D721Med (cell line): Measurements from ENCODE around the gene GBE1.

Experiments used
- DNase-seq: peaks from one replicate; pipeline ENCODE4 v3.0.0; 2011; ENCODE audit warnings: low spot score; ENCODE audit not compliant: insufficient read length
- FAIRE-seq: peaks from 2 replicates; lab custom pipeline; 2011; peaks lifted over from hg19 to GRCh38; lab: Jason Lieb, UNC
- CTCF ChIP-seq: IDR thresholded peaks from 2 replicates; pipeline ENCODE4 v1.5.1; 2012; ENCODE audit warnings: mild to moderate bottlenecking, control low read depth; ENCODE audit not compliant: insufficient read depth; ENCODE audit errors: missing control alignments

The GBE1 gene

GRCh38 chr3:81689617-81690016 is 71.8 kb downstream of the GBE1 start:
- FAIRE-seq (no peak), DNase-seq (no peak)
- no peak for TF ChIP-seq CTCF

- FAIRE-seq: no peak
- no peak for DNase-seq
- no peak for TF ChIP-seq CTCF
These were observed 76.6 kb downstream of the GBE1 start for GRCh38 chr3:81684751-81685395.

GRCh38 chr3:81676706-81677456 is 84.6 kb downstream of the GBE1 start:
- FAIRE-seq: no peak
- no peak for TF ChIP-seq CTCF

GRCh38 chr3:81674690-81675089 is 86.8 kb downstream of the GBE1 start:
- FAIRE-seq (no peak), DNase-seq (no peak)
- TF ChIP-seq CTCF: no peak

More at GRCh38 chr3:81676706-81677456, 84.6 kb downstream of the GBE1 start:
- DNase-seq: no peak

GRCh38 chr3:81668283-81668682 is 93.2 kb downstream of the GBE1 start:
- TF ChIP-seq CTCF: no peak
- FAIRE-seq (no peak), DNase-seq (no peak)

GRCh38 chr3:81666502-81667121 is 94.8 kb downstream of the GBE1 start:
- TF ChIP-seq CTCF: peak; percentile 75
- DNase-seq: no peak
- no peak for FAIRE-seq

GRCh38 chr3:81663114-81663513 is 98.3 kb downstream of the GBE1 start:
- FAIRE-seq: no peak

More at GRCh38 chr3:81663114-81663513, 98.3 kb downstream of the GBE1 start:
- TF ChIP-seq CTCF: no peak
- no peak for DNase-seq
